GM19328 (cell line): Measurements from ENCODE around the gene GAPDH.
"Not testable (repeated sequence)": the region's sequence is repeated elsewhere in the genome, so short reads cannot be mapped to it uniquely, and the experiment has no call there.

Experiments
- ATAC-seq: cut with Tn5 transposase; IDR thresholded peaks from one replicate; pipeline ENCODE4 v1.9.1; 2021; ENCODE audit warnings: mild to moderate bottlenecking, moderate library complexity; ENCODE audit not compliant: unreplicated experiment

Gene GAPDH

DNA sequence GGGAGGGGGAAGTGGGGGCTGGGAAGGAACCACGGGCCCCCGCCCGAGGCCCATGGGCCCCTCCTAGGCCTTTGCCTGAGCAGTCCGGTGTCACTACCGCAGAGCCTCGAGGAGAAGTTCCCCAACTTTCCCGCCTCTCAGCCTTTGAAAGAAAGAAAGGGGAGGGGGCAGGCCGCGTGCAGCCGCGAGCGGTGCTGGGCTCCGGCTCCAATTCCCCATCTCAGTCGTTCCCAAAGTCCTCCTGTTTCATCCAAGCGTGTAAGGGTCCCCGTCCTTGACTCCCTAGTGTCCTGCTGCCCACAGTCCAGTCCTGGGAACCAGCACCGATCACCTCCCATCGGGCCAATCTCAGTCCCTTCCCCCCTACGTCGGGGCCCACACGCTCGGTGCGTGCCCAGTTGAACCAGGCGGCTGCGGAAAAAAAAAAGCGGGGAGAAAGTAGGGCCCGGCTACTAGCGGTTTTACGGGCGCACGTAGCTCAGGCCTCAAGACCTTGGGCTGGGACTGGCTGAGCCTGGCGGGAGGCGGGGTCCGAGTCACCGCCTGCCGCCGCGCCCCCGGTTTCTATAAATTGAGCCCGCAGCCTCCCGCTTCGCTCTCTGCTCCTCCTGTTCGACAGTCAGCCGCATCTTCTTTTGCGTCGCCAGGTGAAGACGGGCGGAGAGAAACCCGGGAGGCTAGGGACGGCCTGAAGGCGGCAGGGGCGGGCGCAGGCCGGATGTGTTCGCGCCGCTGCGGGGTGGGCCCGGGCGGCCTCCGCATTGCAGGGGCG, at the start of gene GAPDH:
TSS of gene GAPDH (plus strand) at position 595 of the 772 bp plus-strand sequence. CDS start 316 bp downstream, outside the sequence.
- peak; percentile 50 for ATAC-seq

GRCh38 chr12:6488240-6488639, 46.1 kb upstream of the GAPDH start:
- ATAC-seq, result no peak

DNA sequence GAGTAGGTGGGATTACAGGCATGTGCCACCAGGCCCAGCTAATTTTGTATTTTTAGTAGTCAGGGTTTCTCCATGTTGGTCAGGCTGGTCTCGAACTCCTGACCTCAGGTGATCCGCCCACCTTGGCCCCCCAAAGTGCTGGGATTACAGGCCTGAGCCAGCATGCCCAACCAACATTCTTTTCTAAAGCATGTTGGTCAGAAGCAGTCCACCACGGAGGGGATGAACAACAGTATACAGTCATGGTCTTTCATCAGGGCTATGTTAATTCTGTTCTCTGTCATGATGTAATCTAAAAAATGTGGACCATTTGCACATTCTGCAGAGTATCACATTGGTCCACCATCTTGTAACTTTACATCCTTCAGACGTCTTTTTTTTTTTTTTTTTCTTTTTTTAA, 44.9 kb upstream of the GAPDH start:
- no peak for ATAC-seq

- not testable (repeated sequence) for ATAC-seq
These were observed 43.6 kb upstream of the GAPDH start for GRCh38 chr12:6490673-6491072.

- peak; percentile 69 for ATAC-seq
These were observed 41.4 kb upstream of the GAPDH start, which contains the start of gene MRPL51 for GRCh38 chr12:6492838-6493496. Gene MRPL51 (minus strand): TSS chr12:6493262. CDS start chr12:6493136, 126 bp downstream.

DNA sequence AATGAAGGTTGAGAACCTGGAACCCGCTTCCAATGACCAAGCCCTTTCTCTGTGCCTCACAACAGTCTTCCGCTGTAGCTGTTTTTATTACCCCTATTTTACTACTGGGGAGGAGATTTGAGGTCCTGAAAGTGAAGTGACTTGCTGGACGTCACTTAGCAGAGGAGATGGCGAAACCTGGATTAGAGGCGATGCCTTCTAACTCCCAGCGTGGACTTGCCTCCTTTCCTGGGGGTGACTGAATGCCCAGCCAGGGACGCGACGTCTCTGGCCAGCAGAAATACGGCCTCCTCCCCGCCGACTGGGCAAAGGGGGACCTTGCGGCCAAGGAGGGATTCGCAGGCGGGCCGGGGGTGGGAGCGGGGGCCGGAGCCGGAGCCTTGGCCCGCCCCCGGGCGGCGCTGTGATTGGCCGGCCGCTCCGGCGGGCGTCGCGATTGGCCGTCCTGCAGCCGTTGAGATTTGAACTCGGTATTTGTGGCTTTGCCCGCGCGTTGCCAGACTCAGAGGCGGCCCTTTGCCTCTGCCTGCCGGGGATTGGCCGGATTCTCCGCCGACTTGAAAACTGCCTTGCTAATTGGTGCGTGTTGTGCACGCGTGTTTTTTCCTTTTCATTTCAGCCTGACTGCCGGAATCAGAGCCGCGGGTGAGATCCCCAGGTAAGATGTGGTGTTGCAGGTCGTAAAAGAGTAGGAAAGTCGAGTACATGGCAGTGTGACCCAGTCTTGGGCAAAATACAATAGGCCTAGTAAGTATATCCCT, 40.6 kb upstream of the GAPDH start, which contains the start of gene NCAPD2:
TSS of gene NCAPD2 (plus strand) at position 606 of the 761 bp plus-strand sequence. CDS start 997 bp downstream, outside the sequence.
- peak; percentile 83 for ATAC-seq

- no peak for ATAC-seq
These were observed 40.0 kb upstream of the GAPDH start for GRCh38 chr12:6494258-6494743.

DNA sequence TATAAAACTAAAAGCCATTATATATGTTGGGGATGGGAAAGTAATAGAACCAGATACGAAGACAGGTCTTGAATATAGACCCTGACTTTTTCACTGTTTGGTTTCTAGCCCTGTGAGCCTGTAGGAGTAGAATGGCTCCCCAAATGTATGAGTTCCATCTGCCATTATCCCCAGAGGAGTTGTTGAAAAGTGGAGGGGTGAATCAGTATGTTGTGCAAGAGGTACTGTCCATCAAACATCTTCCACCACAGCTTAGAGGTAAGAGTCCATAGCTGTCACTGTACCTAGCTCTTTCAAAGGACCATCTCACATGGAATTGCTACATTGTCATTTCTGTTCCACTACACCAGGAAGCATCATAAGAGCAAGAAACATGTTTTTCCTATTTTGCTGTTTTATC, 39.3 kb upstream of the GAPDH start:
- ATAC-seq, result no peak

GRCh38 chr12:6497291-6497690, 37.0 kb upstream of the GAPDH start:
- not testable (repeated sequence) for ATAC-seq

DNA sequence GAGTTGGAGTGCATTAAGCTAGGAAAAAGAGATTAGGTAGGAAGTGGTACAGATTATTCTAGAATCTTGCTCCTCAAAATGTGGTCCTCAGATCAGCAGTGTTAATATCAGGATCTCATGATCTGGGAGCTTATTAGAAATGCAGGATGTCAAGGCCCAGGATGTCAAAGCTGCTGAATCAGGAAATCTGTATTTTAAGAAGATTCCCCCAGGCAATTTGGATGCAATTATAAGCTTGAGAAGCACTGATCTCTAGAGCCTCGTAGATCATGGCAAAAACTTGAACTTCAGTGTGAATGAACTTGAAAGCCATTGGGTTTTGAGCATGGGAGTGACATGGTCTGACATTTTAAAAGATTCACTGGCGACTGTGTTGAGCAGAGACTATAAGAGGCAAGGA, 33.9 kb upstream of the GAPDH start:
- no peak for ATAC-seq

GRCh38 chr12:6507102-6507998, 27.0 kb upstream of the GAPDH start:
- no peak for ATAC-seq

- no peak for ATAC-seq
These were observed 26.2 kb upstream of the GAPDH start for GRCh38 chr12:6508087-6508486.

DNA sequence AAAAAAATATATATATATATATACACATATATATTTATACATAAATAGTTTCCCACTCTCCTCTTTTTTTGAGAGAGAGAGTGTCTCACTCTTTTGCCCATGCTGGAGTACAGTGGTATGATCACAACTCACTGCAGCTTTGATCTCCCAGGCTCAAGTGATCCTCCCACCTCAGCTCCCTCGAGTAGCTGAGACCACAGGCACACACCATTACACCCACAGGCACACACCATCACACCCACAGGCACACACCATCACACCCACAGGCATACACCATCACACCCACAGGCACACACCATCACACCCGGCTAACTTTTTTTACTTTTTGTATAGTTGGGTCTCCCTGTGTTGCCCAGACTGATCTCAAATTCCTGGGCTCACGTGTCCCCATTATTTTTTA, 14.1 kb upstream of the GAPDH start:
- no peak for ATAC-seq

GRCh38 chr12:6522193-6522592, 12.1 kb upstream of the GAPDH start:
- no peak for ATAC-seq

GRCh38 chr12:6523708-6524107, 10.6 kb upstream of the GAPDH start:
- ATAC-seq, result no peak

DNA sequence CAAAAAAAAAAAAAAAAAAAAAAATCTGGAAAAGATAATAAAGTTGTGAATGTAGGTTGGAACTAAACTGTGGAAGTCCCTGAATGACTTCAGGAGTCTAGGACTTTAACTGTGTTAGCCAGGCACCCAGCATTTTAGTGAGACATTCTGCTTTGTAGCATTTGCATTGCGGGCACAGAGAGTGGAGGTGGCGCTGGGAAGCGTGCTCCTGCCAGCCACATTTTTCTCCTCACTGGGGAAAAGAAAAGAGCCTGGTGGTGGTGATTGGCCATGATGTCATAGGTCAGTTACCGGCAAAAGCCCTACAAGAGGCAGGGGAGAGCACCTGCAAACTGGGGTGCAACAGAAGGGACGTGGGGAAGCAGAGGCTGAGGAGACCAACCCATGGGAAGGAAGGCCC, 9.7 kb upstream of the GAPDH start:
- ATAC-seq, result no peak

DNA sequence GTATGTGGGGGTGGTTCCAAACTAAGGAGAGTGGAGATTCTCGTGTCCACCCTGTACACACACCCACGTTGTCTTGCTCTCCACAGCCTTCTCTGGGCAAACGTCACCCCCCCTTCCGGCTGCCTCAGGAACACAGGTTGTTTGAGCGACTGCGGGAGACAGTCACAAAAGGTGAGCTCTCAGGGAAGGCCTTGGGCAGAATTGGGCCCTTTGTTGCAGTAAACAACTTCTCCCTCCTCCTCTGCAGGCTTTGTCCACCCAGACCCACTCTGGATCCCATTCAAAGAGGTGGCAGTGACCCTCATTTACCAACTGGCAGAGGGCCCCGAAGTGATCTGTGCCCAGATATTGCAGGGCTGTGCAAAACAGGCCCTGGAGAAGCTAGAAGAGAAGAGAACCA, 8.1 kb upstream of the GAPDH start:
- no peak for ATAC-seq

DNA sequence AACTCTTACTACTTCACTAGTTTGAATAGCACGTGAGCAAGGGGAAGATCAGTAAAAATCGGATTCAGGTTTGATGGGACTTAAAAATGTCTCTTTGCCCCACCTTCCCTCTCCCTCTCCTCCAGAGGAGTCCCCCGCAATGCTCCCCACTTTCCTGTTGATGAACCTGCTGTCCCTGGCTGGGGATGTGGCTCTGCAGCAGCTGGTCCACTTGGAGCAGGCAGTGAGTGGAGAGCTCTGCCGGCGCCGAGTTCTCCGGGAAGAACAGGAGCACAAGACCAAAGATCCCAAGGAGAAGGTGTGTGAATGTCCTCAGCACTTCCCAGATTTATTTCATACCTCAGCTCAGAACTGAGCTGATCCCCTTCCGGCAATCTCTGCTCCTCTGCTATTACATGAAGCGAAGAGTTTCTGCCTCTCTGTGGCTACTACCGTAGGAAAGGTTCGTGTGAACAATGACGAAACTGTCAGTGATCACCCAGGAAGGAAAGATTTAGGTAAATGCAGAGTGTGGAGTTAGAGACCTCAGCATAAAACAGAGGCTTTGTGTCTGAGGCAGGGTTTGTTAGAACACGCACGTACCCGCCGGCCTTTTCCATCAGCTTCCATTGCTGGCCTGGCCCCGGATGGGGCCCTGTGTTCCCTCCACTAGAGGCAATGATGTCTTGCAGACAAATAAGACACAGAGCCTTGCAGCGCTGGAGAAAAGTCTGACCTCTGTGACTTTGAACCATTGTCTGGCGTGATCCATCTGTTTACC, 7.4 kb upstream of the GAPDH start:
- ATAC-seq, result no peak

- ATAC-seq, result no peak
These were observed 6.6 kb upstream of the GAPDH start for GRCh38 chr12:6527711-6528110.
